ENCODE data around the gene COX6A1.

The COX6A1 gene

GRCh38 chr12:120412421-120412820 lies 25.5 kb upstream of the COX6A1 start:
- DNase-seq (ENCODE audit: low read depth) = peak; percentile 31
- TF ChIP-seq CTCF (conservative IDR thresholded peaks at IDR 0.05; ENCODE audit: control insufficient read depth, insufficient read depth, low read depth, low read length) = no peak

GRCh38 chr12:120413901-120414695 lies 23.8 kb upstream of the COX6A1 start:
- TF ChIP-seq CTCF (conservative IDR thresholded peaks at IDR 0.05; ENCODE audit: control insufficient read depth, insufficient read depth, low read depth, low read length) = no peak
- no peak for DNase-seq (ENCODE audit: low read depth)
- no peak overlapping the region for H3K4me3 ChIP-seq (ENCODE audit: control insufficient read depth, low read depth, low read length)

More at GRCh38 chr12:120412421-120412820, 25.5 kb upstream of the COX6A1 start:
- no peak overlapping the region for H3K4me3 ChIP-seq (ENCODE audit: control insufficient read depth, low read depth, low read length)

DNA sequence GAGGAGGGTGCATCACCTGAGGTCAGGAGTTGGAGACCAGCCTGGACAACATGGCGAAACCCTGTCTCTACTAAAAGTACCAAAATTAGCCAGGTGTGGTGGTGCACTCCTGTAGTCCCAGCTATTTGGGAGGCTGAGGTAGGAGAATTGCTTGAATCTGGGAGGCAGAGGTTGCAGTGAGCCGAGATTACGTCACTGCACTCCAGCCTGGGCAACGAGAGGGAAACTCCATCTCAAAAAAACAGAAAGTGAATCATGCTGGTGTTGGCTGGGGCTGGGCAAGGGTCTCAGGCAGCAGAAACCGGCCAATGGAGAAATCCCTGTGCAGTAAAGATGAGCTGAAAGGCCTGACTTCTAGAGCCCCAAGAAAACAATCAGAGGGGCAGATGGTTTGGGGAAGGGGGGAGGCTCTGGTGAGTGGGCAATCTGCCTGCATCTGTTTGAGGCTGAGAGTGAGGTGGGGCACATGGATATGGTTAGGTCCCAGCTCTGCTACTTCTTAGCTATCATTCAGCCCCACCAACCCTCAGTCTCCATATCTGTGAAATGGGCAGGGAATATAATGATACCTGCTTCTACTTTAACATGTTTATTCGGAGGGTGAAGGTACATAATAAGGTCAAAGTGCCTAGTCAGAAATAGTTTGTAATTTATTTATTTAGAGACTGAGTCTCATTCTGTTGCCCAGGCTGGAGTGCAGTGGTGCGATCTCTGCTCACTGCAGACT lies 21.3 kb upstream of the COX6A1 start:
- no peak overlapping the region for H3K4me3 ChIP-seq (ENCODE audit: control insufficient read depth, low read depth, low read length)
- no peak for DNase-seq (ENCODE audit: low read depth)
- no peak for TF ChIP-seq CTCF (conservative IDR thresholded peaks at IDR 0.05; ENCODE audit: control insufficient read depth, insufficient read depth, low read depth, low read length)

DNA sequence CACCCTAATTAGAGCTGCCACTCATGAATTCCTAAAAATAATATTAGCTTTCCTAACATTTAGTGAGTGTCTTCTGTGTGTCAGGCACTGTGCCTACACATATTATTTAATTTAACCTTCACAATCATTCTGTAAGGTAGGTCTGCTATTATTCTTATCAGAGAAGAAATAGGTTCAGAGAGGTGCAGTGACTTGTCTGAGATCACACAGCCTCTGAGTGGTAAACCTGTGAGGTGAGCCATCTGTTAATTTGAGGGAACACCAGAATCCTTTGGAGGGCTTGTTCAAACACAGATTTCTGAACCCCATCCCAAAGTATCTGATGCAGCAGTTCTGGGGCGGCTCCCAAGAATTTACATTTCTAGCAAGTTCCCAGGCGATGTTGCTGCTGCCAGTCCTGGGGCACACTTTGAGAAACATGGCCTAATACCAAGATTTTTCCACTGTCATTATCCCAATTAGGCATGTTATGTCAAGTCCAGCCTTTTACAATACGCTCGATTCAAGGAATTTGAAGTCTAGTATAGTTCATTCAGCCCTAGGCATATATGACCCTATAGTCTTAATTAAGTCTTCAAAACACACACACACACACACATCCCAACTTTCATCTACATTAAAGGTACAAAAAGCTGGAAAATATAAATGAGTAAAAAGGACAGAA lies 19.9 kb upstream of the COX6A1 start:
- no peak for DNase-seq (ENCODE audit: low read depth)
- H3K4me3 ChIP-seq (ENCODE audit: control insufficient read depth, low read depth, low read length) = no peak overlapping the region
- TF ChIP-seq CTCF (conservative IDR thresholded peaks at IDR 0.05; ENCODE audit: control insufficient read depth, insufficient read depth, low read depth, low read length) = no peak

DNA sequence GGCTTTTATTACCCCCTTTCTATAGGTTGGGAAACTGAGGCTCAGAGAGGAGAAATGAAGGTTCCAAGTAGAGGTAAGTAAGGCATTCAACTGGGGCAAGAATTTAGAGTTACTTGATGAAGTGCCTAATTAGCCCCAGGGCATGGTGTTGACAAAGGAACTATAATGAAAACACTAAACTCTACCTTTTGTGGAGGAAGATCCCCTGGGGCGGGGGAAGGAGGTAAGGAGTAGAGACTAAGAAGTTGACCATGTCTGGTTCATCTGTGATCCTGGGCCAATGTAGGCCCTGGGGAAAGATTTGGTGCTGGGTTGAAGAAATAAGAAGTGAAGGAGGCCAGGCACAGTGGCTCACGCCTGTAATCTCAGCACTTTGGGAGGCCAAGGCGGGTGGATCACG lies 16.2 kb upstream of the COX6A1 start:
- DNase-seq (ENCODE audit: low read depth) = no peak
- H3K4me3 ChIP-seq (ENCODE audit: control insufficient read depth, low read depth, low read length) = no peak overlapping the region
- no peak for TF ChIP-seq CTCF (conservative IDR thresholded peaks at IDR 0.05; ENCODE audit: control insufficient read depth, insufficient read depth, low read depth, low read length)

- no peak overlapping the region for H3K4me3 ChIP-seq (ENCODE audit: control insufficient read depth, low read depth, low read length)
- no peak for DNase-seq (ENCODE audit: low read depth)
- TF ChIP-seq CTCF (conservative IDR thresholded peaks at IDR 0.05; ENCODE audit: control insufficient read depth, insufficient read depth, low read depth, low read length) = no peak
These were observed 14.9 kb upstream of the COX6A1 start for GRCh38 chr12:120422892-120423456.
